Panc1 (cell line): ENCODE measurements around the gene PRSS3.

ENCODE experiments used
- POLR2AphosphoS5 ChIP-seq: IDR thresholded peaks from 2 replicates; pipeline ENCODE4 v1.6.1; 2012; ENCODE audit warnings: mild to moderate bottlenecking, low read depth, low read length, moderate library complexity
- SIN3A ChIP-seq: IDR thresholded peaks from 2 replicates; pipeline ENCODE4 v1.6.1; 2012; ENCODE audit warnings: low read depth, mild to moderate bottlenecking, low read length, moderate library complexity, borderline replicate concordance; ENCODE audit not compliant: insufficient read depth
- TCF7L2 ChIP-seq: IDR thresholded peaks from 2 replicates; pipeline ENCODE4 v1.6.1; 2011; ENCODE audit warnings: mild to moderate bottlenecking, low read depth, low read length, inconsistent platforms
- TF ChIP-seq, protein P1 (sequence below): fragments of 450-650 bp; IDR thresholded peaks from 2 replicates; pipeline ENCODE4 v1.5.1; 2017; ENCODE audit warnings: mild to moderate bottlenecking
- TF ChIP-seq, protein P2 (sequence below), 2 experiments: IDR thresholded peaks; 2 replicates each; pipeline ENCODE4 v1.6.1; 2011 to 2012; ENCODE audit warnings: low read depth in 2 of 2, control low read depth in 1 of 2, low read length in 1 of 2, mild to moderate bottlenecking in 1 of 2, moderate library complexity in 1 of 2; ENCODE audit not compliant: insufficient read depth in 1 of 2

GRCh38 chr9:33795819-33796218, 458 bp downstream of the PRSS3 start:
- TF ChIP-seq, protein P1, sequence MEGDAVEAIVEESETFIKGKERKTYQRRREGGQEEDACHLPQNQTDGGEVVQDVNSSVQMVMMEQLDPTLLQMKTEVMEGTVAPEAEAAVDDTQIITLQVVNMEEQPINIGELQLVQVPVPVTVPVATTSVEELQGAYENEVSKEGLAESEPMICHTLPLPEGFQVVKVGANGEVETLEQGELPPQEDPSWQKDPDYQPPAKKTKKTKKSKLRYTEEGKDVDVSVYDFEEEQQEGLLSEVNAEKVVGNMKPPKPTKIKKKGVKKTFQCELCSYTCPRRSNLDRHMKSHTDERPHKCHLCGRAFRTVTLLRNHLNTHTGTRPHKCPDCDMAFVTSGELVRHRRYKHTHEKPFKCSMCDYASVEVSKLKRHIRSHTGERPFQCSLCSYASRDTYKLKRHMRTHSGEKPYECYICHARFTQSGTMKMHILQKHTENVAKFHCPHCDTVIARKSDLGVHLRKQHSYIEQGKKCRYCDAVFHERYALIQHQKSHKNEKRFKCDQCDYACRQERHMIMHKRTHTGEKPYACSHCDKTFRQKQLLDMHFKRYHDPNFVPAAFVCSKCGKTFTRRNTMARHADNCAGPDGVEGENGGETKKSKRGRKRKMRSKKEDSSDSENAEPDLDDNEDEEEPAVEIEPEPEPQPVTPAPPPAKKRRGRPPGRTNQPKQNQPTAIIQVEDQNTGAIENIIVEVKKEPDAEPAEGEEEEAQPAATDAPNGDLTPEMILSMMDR: no peak
- TF ChIP-seq POLR2AphosphoS5 (no peak), SIN3A (no peak), TCF7L2 (no peak)
- TF ChIP-seq, protein P2, sequence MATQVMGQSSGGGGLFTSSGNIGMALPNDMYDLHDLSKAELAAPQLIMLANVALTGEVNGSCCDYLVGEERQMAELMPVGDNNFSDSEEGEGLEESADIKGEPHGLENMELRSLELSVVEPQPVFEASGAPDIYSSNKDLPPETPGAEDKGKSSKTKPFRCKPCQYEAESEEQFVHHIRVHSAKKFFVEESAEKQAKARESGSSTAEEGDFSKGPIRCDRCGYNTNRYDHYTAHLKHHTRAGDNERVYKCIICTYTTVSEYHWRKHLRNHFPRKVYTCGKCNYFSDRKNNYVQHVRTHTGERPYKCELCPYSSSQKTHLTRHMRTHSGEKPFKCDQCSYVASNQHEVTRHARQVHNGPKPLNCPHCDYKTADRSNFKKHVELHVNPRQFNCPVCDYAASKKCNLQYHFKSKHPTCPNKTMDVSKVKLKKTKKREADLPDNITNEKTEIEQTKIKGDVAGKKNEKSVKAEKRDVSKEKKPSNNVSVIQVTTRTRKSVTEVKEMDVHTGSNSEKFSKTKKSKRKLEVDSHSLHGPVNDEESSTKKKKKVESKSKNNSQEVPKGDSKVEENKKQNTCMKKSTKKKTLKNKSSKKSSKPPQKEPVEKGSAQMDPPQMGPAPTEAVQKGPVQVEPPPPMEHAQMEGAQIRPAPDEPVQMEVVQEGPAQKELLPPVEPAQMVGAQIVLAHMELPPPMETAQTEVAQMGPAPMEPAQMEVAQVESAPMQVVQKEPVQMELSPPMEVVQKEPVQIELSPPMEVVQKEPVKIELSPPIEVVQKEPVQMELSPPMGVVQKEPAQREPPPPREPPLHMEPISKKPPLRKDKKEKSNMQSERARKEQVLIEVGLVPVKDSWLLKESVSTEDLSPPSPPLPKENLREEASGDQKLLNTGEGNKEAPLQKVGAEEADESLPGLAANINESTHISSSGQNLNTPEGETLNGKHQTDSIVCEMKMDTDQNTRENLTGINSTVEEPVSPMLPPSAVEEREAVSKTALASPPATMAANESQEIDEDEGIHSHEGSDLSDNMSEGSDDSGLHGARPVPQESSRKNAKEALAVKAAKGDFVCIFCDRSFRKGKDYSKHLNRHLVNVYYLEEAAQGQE (IDR thresholded peaks at IDR 0.05; ENCODE audit: insufficient read depth in 1 of 2, low read depth in 2 of 2, low read length in 1 of 2): no peak
